OCI-LY7 (cell line): ENCODE data around the gene GATA3. TPM values are rescaled to one million over a fixed set of nuclear protein-coding genes. Genes with fewer than 3 reads are reported as not detected.

ENCODE experiments used
- BruUV-seq: library from RNA; stranded (reverse); fragments of 400-500 nt; replicated peaks from 2 replicates; lab custom pipeline; 2021; lab: Mats Ljungman, UMichigan
- CTCF ChIA-PET: fragments of 300-600 bp; sonication (Branson Sonifier 250); formaldehyde crosslinking; loops from one replicate; lab custom pipeline; 2022; ENCODE audit warnings: antibody characterized with exemption; ENCODE audit not compliant: unreplicated experiment; lab: Charles Lee
- POLR2A ChIA-PET: fragments of 300-600 bp; sonication (Branson Sonifier 250); formaldehyde crosslinking; loops from one replicate; lab custom pipeline; 2022; ENCODE audit warnings: antibody characterized with exemption; lab: Charles Lee
- DNase-seq: peaks from one replicate; pipeline ENCODE4 v3.0.0-alpha.2; 2015; ENCODE audit warnings: low spot score
- H2AFZ ChIP-seq: fragments of 200-600 bp; sonication (generic), shearing (Covaris generic); 2 replicates; pipeline ENCODE4 v1.6.1; 2014; ENCODE audit warnings: mild to moderate bottlenecking, antibody characterized with exemption, low read length, moderate library complexity
- H3K27ac ChIP-seq: fragments of 200-600 bp; sonication (generic); 2 replicates; pipeline ENCODE4 v1.5.1; 2014; ENCODE audit warnings: mixed run types, low read depth, mild to moderate bottlenecking, moderate library complexity, low read length, inconsistent platforms; ENCODE audit not compliant: poor library complexity, severe bottlenecking
- H3K36me3 ChIP-seq: fragments of 200-600 bp; sonication (generic); 2 replicates; pipeline ENCODE4 v1.6.1; 2014; ENCODE audit warnings: mild to moderate bottlenecking, antibody characterized with exemption, low read length, moderate library complexity, mixed read lengths; ENCODE audit not compliant: insufficient read depth
- H3K4me1 ChIP-seq: fragments of 200-600 bp; sonication (generic); 2 replicates; pipeline ENCODE4 v1.5.1; 2014; ENCODE audit warnings: mild to moderate bottlenecking, low read length; ENCODE audit not compliant: insufficient read depth, poor library complexity, severe bottlenecking
- H3K4me2 ChIP-seq: fragments of 200-600 bp; sonication (generic); 2 replicates; pipeline ENCODE4 v1.6.1; 2014; ENCODE audit warnings: mild to moderate bottlenecking, low read length
- H3K4me3 ChIP-seq: fragments of 200-600 bp; sonication (generic); 2 replicates; pipeline ENCODE4 v1.5.1; 2014; ENCODE audit warnings: mild to moderate bottlenecking, low read depth, low read length; ENCODE audit not compliant: poor library complexity, severe bottlenecking
- H3K79me2 ChIP-seq: fragments of 200-600 bp; sonication (generic); 2 replicates; pipeline ENCODE4 v1.6.1; 2016; ENCODE audit warnings: low read depth, mild to moderate bottlenecking, low read length, moderate library complexity, mixed read lengths; ENCODE audit not compliant: insufficient read depth
- H3K9me2 ChIP-seq: fragments of 200-600 bp; sonication (generic); 2 replicates; pipeline ENCODE4 v1.6.1; 2016; ENCODE audit warnings: mild to moderate bottlenecking, low read length, mixed read lengths; ENCODE audit not compliant: insufficient read depth
- H3K9me3 ChIP-seq: fragments of 200-600 bp; sonication (generic); 2 replicates; pipeline ENCODE4 v1.6.1; 2014; ENCODE audit warnings: mild to moderate bottlenecking, mixed run types, low read length, mixed read lengths
- H4K20me1 ChIP-seq: fragments of 200-600 bp; sonication (generic); 2 replicates; pipeline ENCODE4 v1.6.1; 2014; ENCODE audit warnings: mild to moderate bottlenecking, antibody characterized with exemption, low read length, moderate library complexity, mixed read lengths; ENCODE audit not compliant: insufficient read depth
- CTCF ChIP-seq: fragments of 200-600 bp; sonication (generic); conservative IDR thresholded peaks from 2 replicates; pipeline ENCODE4 v1.5.1; 2014; ENCODE audit warnings: mild to moderate bottlenecking, antibody characterized with exemption, low read length, moderate library complexity, mixed read lengths
- EZH2phosphoT487 ChIP-seq: fragments of 200-600 bp; sonication (generic); IDR thresholded peaks from 2 replicates; pipeline ENCODE4 v1.6.1; 2018; ENCODE audit warnings: low read depth, borderline replicate concordance, mild to moderate bottlenecking, mixed run types, antibody characterized with exemption, low read length, moderate library complexity, mixed read lengths
- intact Hi-C: fragments of 100-400 bp; cut with micrococcal nuclease; formaldehyde crosslinking; loops from one replicate; pipeline ENCODE4 v1.10.0; 2022; ENCODE audit not compliant: unreplicated experiment
- total RNA-seq, 2 experiments: library from RNA; depleted of rRNA in 1 of 2; stranded (reverse); fragments of >200 nt in 1 of 2; shearing (Covaris generic) in 1 of 2; gene quantifications; 2 replicates each; pipeline ENCODE4 v1.2.3, GENCODE V29; 2014 to 2022

GATA3 gene
- total RNA-seq, 2 experiments from 2014 or later = not detected

- intact Hi-C loops = no loop called here
- no peaks in the 10 kb centered on the region for H4K20me1 ChIP-seq
- no peaks in the 10 kb centered on the region for H3K9me2 ChIP-seq
- H3K27ac ChIP-seq = no peak overlapping the region
- no peak for DNase-seq
- H3K36me3 ChIP-seq = no peaks in the 10 kb centered on the region
- ChIA-PET CTCF (interaction anchor here (0.6 kb wide), 1 partner anchor 268 kb away, joined by 3 read pairs; no protein-coding TSS in a partner anchor), POLR2A (interaction anchor here (0.6 kb wide), 1 partner anchor 943 kb away, joined by 3 read pairs; no protein-coding TSS in a partner anchor)
- no TSS peak for BruUV-seq
- no peak overlapping the region for H3K4me2 ChIP-seq
- H3K79me2 ChIP-seq = no peaks in the 10 kb centered on the region
- no peak overlapping the region for H2AFZ ChIP-seq
- no peak for TF ChIP-seq CTCF
- TF ChIP-seq EZH2phosphoT487 = no peak
- no peak overlapping the region for H3K4me3 ChIP-seq
- no peaks in the 10 kb centered on the region for H3K4me1 ChIP-seq
- no peaks in the 10 kb centered on the region for H3K9me3 ChIP-seq
Observed at GRCh38 chr10:8116926-8117493, 62.5 kb downstream of the GATA3 start.

- Histone ChIP-seq H3K9me2 (no peaks in the 10 kb centered on the region), H3K9me3 (no peaks in the 10 kb centered on the region), H2AFZ (no peak overlapping the region), H3K4me1 (no peaks in the 10 kb centered on the region), H3K4me3 (no peak overlapping the region), H3K79me2 (no peaks in the 10 kb centered on the region), H3K36me3 (no peaks in the 10 kb centered on the region), H3K27ac (no peak overlapping the region), H3K4me2 (no peak overlapping the region), H4K20me1 (no peaks in the 10 kb centered on the region)
- intact Hi-C loops = no loop called here
- TF ChIP-seq EZH2phosphoT487 (no peak), CTCF (no peak)
- ChIA-PET CTCF (no interaction called here), POLR2A (interaction anchor here (0.6 kb wide), 1 partner anchor 170 kb away, joined by 3 read pairs; no protein-coding TSS in a partner anchor)
- no TSS peak for BruUV-seq
- no peak for DNase-seq
Observed at GRCh38 chr10:8121201-8121890, 66.9 kb downstream of the GATA3 start.
